Transverse colon (tissue), 4 donors: ENCODE measurements around the gene GLRA1.

Experiments
- CTCF ChIP-seq, 5 experiments: fragments of 200-600 bp in 3 of 5; fragments of 450-650 bp in 2 of 5; sonication (generic) in 3 of 5; IDR thresholded peaks; 1 replicate in 2 of 5; 2 replicates in 3 of 5; pipeline ENCODE4 v1.5.1; 2016 to 2017; ENCODE audit warnings: antibody characterized with exemption in 5 of 5, inconsistent platforms in 3 of 5, mild to moderate bottlenecking in 2 of 5, moderate library complexity in 1 of 5
- EP300 ChIP-seq: sonication (generic); formaldehyde crosslinking; IDR thresholded peaks from one replicate; pipeline ENCODE4 v1.6.1; 2017; ENCODE audit warnings: antibody characterized with exemption, low read depth
- POLR2A ChIP-seq: fragments of 450-650 bp; IDR thresholded peaks from one replicate; pipeline ENCODE4 v1.6.1; 2016; ENCODE audit warnings: antibody characterized with exemption, mild to moderate bottlenecking, moderate library complexity
- POLR2AphosphoS5 ChIP-seq, 3 donors: sonication (generic); formaldehyde crosslinking; IDR thresholded peaks; one replicate each; pipeline ENCODE4 v1.6.1; 2016; ENCODE audit warnings: antibody characterized with exemption in 3 of 3

- TF ChIP-seq POLR2A = no peak
- no peak for TF ChIP-seq POLR2AphosphoS5 (IDR thresholded peaks at IDR 0.05)
- no peak for TF ChIP-seq CTCF (IDR thresholded peaks at IDR 0.05)
- TF ChIP-seq EP300 = no peak
These were observed 27.6 kb upstream of the GLRA1 start for GRCh38 chr5:151952238-151952637.
